Stimulated activated CD4-positive, alpha-beta T cell treated with anti-CD3 and anti-CD28 coated beads, Interleukin-15, amount 100 ng/mL, for 48 hours (primary cell): Measurements from ENCODE around the gene CATSPER1.
"Not testable (repeated sequence)": the region's sequence is repeated elsewhere in the genome, so short reads cannot be mapped to it uniquely, and the experiment has no call there.

ENCODE experiments used
- DNase-seq, 2 donors: peaks; one replicate each; pipeline ENCODE4 v3.0.0-alpha.2; 2020; ENCODE audit warnings: low read depth in 2 of 2

The CATSPER1 gene

DNA sequence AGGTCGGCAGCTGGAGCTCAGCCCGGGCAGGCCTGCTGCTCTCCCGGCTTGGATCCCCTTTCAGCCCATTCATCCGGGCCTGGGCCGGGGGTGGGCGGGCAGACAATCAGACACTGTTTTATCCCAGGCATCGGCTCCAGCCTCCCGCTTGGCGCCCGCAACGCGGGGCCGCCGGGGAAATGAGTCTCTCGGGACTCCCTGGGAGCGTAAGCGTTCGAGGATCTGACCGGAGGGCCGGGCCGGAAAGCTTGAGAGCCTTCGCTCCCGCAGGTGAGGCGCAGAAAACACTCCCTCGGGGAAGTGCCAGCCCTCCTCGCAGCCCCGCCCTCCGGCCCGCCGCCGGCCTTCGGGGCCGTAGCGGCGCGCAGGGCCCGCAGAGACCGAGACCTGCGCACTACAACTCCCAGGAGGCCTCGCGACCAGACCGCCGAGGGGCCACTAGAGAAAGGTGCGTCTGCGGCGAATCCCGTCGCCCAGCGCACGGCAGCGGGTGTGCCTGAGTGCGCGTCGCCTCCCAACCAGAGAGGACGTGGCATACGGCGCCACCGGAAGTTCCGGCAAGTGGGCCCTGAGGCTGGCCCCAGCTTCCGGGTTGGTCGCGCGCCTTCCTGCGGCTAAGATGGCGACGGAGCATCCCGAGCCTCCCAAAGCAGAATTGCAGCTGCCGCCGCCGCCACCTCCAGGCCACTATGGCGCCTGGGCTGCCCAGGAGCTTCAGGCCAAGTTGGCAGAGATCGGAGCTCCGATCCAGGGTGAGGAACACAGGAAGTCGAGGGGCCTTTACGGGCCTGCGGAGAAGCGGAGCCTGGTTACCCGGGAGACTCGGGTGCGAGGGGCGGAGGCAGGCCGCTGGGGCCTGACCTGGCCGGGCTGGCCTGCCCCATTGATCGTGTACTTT is 25.7 kb upstream of the CATSPER1 start, which contains the start of gene SF3B2:
TSS of gene SF3B2 (plus strand) at position 599 of the 898 bp plus-strand sequence. CDS start at position 620, 21 bp downstream.
- peak; percentile 96 to 97 for DNase-seq

DNA sequence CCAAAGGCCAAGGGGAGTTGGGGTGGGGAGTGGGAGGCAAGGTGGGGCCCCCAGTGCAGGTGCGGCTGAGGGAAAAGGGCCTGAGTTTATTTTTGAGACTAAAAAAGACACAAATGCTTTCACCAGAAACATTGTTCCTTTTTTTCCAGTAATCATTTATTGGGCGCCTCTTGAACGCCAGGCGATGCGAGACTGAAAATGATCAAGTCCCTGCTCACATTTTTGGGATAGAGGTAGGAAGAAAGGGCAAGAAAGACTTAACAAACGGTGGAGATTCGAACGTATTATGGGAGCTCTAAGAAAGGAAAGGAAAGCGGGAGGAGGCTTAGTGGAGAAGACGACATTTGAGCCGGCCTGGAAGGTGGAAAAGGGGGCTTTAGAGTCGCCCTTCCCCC is 25.1 kb upstream of the CATSPER1 start:
- no peak for DNase-seq

GRCh38 chr11:66050581-66051231 is 24.4 kb upstream of the CATSPER1 start:
- no peak for DNase-seq

DNA sequence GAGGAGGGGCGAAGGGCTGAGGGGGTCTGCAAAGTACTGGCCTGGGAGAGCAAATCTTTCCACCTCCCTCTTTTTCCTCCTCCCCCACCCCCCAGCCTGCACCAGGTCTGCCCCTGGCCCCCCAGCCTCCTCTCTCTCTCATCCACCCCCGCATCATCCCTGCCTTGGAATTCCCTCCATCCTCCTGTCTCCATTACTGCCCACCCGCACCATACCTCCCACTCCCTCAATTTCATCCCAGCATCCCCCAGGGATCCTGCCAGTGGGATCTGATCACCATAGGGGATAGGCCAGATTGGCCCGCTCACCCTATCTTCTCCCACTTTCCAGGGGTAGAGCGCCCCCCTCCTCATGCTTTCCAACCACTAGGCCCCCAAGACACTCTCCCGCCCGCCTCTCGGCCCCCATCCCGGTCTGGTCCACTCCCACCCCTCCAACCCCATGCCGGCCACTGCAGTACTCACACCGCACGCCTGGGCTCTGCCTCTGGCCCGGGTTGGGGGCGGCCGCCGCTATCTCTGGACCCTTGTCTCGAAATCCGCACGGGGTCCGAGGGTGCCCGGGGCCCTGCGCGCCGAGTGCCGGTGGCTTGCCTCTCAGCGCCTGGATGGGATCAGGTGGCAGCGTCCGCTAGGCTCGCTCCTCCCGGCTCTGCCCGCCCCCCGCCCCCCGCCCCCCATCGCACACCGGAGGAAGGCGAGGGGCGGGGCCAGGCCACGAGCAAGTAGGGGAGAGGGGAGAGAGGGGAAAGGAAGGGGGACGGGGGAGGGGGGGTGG is 22.5 kb upstream of the CATSPER1 start, which contains the start of gene GAL3ST3:
TSS of gene GAL3ST3 (minus strand) at position 615 of the 777 bp plus-strand sequence. CDS start 3,746 bp downstream, outside the sequence.
- DNase-seq: no peak

GRCh38 chr11:66047541-66048365 is 21.5 kb upstream of the CATSPER1 start:
- DNase-seq: no peak

DNA sequence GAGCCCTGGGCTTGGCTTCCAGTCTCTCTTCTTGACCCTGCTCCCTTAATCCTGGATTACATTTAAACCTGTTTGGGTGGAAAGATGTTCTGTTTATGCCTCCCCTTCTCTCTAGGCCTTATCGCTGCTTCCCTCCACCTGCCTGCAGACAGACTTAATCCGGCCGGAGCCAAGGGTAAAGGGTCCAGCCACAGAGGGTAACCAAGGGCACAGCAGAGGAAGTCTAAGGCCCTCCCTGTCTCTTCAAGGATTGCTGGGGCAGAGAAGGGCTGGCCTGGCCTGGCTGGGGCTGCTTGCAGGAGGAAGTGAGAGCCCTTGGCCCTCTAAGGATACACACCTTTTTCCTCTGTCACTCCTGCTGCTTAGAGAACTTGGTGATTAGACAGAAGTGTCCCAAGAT is 20.6 kb upstream of the CATSPER1 start:
- DNase-seq: no peak

GRCh38 chr11:66045177-66045639 is 18.9 kb upstream of the CATSPER1 start:
- DNase-seq: peak; percentile 61 to 84

DNA sequence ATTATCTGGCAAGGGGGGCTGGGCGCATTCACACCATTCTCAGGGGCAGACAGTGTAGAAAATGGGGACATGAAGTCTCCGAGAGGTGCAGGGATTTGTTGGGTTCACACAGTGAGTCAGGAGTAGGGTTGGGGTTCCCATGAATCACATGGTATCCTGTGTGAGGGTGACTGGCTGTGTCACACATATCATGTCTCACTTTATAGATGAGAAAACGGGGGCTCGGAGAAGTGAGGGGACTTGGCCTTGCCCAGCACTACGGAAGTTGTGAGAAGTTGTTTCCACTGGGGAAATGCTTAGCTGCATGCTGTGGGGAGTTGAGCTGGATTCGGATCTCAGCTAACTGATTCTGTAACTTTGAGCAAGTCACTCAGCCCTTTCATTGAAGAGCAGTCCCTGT is 18.5 kb upstream of the CATSPER1 start:
- DNase-seq: no peak

GRCh38 chr11:66042996-66043906 is 17.0 kb upstream of the CATSPER1 start:
- no peak for DNase-seq

DNA sequence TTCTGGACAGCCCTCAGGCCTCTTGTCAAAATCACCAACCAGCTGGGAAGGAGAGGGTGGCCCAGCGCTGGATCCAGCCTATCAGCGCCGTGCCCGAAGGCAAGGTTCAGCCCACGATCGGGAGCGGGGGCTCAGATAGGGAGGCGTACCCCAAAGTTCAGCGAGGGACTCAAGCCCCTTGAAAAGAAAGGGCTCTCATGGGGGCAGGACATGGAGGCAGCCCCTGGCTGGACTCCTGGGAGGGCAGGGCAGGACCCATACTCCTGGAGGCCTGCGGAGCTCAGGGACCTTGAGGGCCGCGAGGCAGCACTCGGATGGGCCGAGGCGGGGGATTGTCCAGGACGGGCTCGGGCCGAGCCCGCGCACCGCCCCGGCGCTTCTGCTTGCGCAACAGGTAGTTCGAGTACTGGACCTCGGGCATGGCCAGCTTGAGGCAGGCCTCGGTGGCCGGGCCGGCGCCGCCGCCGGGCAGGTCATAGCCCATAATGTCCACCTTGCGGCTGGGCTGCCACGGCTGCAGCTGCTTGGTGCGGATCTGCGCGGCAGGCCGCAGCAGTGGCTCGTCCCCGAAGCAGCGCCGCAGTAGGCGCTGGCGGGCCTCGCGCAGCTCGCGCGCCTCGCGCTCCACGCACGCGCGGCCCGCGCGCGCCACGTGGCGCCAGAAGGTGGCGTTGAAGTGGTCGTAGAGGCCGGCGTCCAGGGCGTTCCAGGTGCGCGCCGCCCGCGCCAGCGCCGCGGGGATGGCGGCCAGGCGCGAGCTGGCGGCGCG is 16.1 kb upstream of the CATSPER1 start:
- no peak for DNase-seq

- DNase-seq: no peak
Observed at GRCh38 chr11:66039765-66040164, 13.5 kb upstream of the CATSPER1 start.

GRCh38 chr11:66037327-66037726 is 11.0 kb upstream of the CATSPER1 start:
- DNase-seq: no peak

GRCh38 chr11:66036334-66036710 is 10.0 kb upstream of the CATSPER1 start:
- no peak for DNase-seq

- no peak for DNase-seq
Observed at GRCh38 chr11:66035653-66036333, 9.5 kb upstream of the CATSPER1 start.

DNA sequence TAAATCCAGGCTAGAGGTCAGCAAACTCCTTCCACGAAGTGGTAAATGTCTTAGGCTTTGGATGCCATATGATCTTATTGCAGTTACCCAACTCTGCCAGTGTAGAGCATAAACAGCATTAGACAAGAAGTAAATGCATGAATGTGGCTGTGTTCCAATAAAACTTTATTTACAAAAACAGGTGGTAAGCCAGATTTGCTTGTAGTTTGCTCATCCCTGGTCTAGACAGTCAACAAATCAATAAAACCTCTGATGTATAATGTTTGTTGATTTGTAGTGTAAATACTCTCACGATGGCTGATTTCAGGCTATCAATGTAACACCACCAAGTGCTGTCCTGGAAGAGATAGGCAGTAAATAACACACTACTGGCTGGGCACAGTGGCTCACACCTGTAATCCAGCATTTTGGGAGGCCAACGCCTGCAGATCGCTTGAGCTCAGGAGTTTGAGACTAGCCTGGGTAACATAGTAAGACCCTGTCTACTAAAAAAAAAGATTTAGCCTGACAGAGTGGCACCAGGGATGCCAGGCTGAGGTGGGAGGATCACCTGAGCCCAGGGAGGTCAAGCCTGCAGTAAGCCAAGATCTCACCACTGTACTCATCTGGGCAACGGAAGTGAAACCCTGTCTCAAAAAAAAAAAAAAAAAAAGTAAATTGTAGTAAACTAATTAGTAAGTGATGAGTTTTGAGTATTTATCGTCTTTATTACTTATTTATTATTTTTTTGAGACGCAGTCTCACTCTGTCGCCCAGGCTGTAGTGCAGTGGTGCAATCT is 6.9 kb upstream of the CATSPER1 start:
- no peak for DNase-seq

DNA sequence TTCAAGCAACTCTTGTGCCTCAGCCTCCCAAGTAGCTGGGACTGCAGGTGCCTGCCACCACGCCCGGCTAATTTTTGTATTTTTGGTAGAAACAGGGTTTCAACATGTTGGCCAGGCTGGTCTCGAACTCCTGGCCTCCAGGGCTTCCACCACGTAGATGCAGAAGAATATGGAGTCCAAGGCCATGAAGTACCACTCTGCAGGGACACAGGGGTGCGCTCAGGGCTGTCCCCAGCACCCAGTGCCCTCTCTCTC is 3.2 kb downstream of the CATSPER1 start:
- DNase-seq: not testable (repeated sequence)

DNA sequence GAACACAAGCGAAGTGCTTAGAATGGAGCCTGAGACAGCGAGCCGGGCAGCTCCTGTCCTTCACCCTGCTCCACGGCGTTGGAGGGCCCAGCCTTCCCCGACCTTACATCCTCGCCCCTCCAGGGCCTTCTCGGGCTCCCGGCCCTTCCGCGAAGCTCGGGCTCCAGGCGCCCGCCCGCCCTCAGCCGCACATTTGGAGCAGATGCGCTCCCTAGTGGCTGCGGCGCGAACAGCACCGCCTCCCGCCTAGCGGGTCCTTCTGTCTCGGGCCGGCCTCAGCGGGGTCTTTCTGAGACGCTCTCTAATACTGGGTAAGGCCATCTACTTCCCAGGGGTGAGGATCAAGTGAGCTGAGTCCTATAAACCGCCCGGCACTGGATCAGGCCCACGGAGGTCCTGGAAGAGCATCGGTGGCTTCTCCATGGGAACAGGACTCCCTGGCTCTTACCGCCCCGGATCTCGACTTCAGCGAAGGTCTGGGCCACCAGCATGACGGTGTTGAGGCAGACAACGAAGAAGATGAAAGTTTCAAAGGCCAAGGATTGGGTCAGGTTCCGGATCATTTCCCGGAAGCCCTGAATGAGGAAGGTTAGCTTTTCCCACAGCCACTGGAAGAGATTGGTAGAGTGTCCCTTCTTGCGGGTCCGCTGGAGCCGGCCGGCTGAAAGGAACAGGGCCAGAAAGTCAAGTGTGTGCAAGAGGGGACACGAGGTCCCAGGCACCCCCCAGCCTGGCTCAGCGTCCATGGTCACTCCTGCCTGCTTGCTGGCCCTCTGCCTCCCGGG is 3.7 kb downstream of the CATSPER1 start:
- DNase-seq: peak; percentile 55 to 70
